ENCODE measurements around the gene OPTC. TPM values are rescaled to one million over a fixed set of nuclear protein-coding genes. Genes with fewer than 3 reads are reported as not detected.

The OPTC gene
- total and polyA plus RNA-seq, 11 donors, result not detected

GRCh38 chr1:203455706-203456105 lies 38.2 kb upstream of the OPTC start:
- WGBS, 4 donors, result 78 to 95% (median 89%) methylated on average over 3 of the region's 3 CpGs
- no peak for ATAC-seq
- peaks cover 0 to 10% (median 0%) of the 10 kb centered on the region in 12 donors for H3K4me1 ChIP-seq

DNA sequence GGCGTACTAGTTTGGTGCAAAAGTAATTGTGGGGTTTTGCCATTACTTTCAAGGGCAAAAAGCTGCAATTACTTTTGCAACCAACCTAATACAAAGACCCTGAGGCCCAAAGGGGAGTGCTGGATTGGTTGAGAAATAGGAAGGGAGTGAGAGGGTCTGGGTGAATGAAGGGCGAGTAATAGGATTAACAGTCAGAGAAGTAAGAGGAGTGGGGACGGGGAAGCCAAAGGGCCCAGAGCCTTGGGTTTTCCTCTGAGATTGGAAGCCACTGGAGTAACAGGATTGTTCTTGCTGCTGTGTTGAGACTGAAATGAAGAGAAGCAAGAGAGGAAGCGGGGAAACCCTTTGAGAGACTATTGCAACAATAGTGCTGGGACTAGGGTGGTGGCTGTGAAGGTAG lies 37.4 kb upstream of the OPTC start:
- 79 to 97% (median 91%) methylated on average over 4 of the region's 4 CpGs for WGBS, 4 donors
- intact Hi-C loops (cut with DNase I), result no loop called here
- Histone ChIP-seq H3K27ac (no peak overlapping the region), H3K4me3 (no peak overlapping the region), H3K27me3 (peaks cover 0 to 10% (median 0%) of the 10 kb centered on the region in 9 donors), H3K36me3 (no peaks in the 10 kb centered on the region), H3K4me1 (peaks cover 0 to 8% (median 0%) of the 10 kb centered on the region in 12 donors), H3K9me3 (no peaks in the 10 kb centered on the region)
- ATAC-seq, result no peak
- TF ChIP-seq POLR2A (IDR thresholded peaks at IDR 0.05), result no peak
- TF ChIP-seq, protein P1, sequence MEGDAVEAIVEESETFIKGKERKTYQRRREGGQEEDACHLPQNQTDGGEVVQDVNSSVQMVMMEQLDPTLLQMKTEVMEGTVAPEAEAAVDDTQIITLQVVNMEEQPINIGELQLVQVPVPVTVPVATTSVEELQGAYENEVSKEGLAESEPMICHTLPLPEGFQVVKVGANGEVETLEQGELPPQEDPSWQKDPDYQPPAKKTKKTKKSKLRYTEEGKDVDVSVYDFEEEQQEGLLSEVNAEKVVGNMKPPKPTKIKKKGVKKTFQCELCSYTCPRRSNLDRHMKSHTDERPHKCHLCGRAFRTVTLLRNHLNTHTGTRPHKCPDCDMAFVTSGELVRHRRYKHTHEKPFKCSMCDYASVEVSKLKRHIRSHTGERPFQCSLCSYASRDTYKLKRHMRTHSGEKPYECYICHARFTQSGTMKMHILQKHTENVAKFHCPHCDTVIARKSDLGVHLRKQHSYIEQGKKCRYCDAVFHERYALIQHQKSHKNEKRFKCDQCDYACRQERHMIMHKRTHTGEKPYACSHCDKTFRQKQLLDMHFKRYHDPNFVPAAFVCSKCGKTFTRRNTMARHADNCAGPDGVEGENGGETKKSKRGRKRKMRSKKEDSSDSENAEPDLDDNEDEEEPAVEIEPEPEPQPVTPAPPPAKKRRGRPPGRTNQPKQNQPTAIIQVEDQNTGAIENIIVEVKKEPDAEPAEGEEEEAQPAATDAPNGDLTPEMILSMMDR (IDR thresholded peaks at IDR 0.05), result no peak
- no peak for DNase-seq

More at GRCh38 chr1:203455706-203456105, 38.2 kb upstream of the OPTC start:
- H3K27me3 ChIP-seq, result peaks cover 0 to 10% (median 0%) of the 10 kb centered on the region in 9 donors
- H3K9me3 ChIP-seq, result no peaks in the 10 kb centered on the region
- no peaks in the 10 kb centered on the region for H3K36me3 ChIP-seq
- no peak overlapping the region for H3K27ac ChIP-seq
- DNase-seq, result no peak
- intact Hi-C loops (cut with DNase I), result no loop called here
- no peak overlapping the region for H3K4me3 ChIP-seq
- TF ChIP-seq, protein P1 (IDR thresholded peaks at IDR 0.05), result no peak
- no peak for TF ChIP-seq POLR2A (IDR thresholded peaks at IDR 0.05)

DNA sequence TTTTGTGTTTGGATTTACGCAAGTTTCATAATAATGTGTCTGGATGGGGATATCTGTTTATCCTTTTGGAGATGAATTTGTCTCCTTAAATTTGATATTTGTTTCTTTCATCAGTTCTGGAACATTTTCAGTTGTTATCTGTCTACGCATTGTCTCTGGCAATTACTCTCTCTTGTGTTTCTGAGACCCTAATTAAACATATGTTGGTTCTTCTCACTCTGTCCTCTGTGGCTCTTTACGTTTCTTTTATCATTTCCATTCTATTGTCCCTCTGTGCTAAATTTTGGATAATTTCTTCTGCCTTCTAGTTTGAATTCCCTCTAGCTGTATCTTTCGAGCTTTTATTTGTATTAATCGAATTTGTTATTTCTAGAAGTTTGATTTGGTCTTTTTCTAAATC lies 35.9 kb upstream of the OPTC start:
- Histone ChIP-seq H3K27ac (no peak overlapping the region), H3K4me1 (peaks cover 0 to 10% (median 0%) of the 10 kb centered on the region in 12 donors), H3K27me3 (peaks cover 0 to 10% (median 0%) of the 10 kb centered on the region in 9 donors), H3K36me3 (no peaks in the 10 kb centered on the region), H3K4me3 (no peak overlapping the region), H3K9me3 (no peaks in the 10 kb centered on the region)
- DNase-seq (no peak), ATAC-seq (no peak)
- WGBS, 4 donors, result 94 to 98% (median 97%) methylated on average over 5 of the region's 5 CpGs
- intact Hi-C loops (cut with DNase I), result no loop called here
- TF ChIP-seq, protein P1 (IDR thresholded peaks at IDR 0.05), result no peak
- no peak for TF ChIP-seq POLR2A (IDR thresholded peaks at IDR 0.05)

- Histone ChIP-seq H3K27ac (no peak overlapping the region), H3K4me1 (peaks cover 0 to 26% (median 1%) of the 10 kb centered on the region in 12 donors), H3K9me3 (no peaks in the 10 kb centered on the region), H3K36me3 (no peaks in the 10 kb centered on the region), H3K27me3 (peaks cover 0 to 5% (median 0%) of the 10 kb centered on the region in 9 donors), H3K4me3 (no peak overlapping the region)
- DNase-seq (no peak), ATAC-seq (no peak)
- TF ChIP-seq, protein P1 (IDR thresholded peaks at IDR 0.05), result no peak
- no peak for TF ChIP-seq POLR2A (IDR thresholded peaks at IDR 0.05)
- intact Hi-C loops (cut with DNase I), result loop anchor here in 1 of 10 donors (10.0 kb wide), 1 partner anchor 215 kb away; no protein-coding TSS in a partner anchor
- WGBS, 4 donors, result 68 to 73% (median 70%) methylated on average over 8 of the region's 8 CpGs
Measured at GRCh38 chr1:203459671-203460201, 34.2 kb upstream of the OPTC start.

Data from heart left ventricle (tissue), 16 donors.